Liver (tissue), 3 donors: ENCODE results near the gene KCTD16.

Experiments
- CTCF ChIP-seq: fragments of 150-350 bp; IDR thresholded peaks from 2 replicates; pipeline ENCODE4 v1.5.1; 2017; ENCODE audit warnings: improper control_type of control experiment, low read depth, low read length; ENCODE audit not compliant: missing input control
- FOXA1 ChIP-seq: IDR thresholded peaks from 2 replicates; pipeline ENCODE4 v1.6.1; 2016; ENCODE audit warnings: antibody characterized with exemption
- HNF4G ChIP-seq: IDR thresholded peaks from 2 replicates; pipeline ENCODE4 v1.6.1; 2016; ENCODE audit warnings: antibody characterized with exemption
- JUND ChIP-seq, 2 donors: IDR thresholded peaks; 2 replicates each; pipeline ENCODE4 v1.6.1; 2016; ENCODE audit warnings: antibody characterized with exemption in 2 of 2
- MAX ChIP-seq: IDR thresholded peaks from 2 replicates; pipeline ENCODE4 v1.6.1; 2016; ENCODE audit warnings: antibody characterized with exemption
- RAD21 ChIP-seq, 2 donors: IDR thresholded peaks; 2 replicates each; pipeline ENCODE4 v1.6.1; 2016; ENCODE audit warnings: antibody characterized with exemption in 2 of 2, mild to moderate bottlenecking in 2 of 2
- TAF1 ChIP-seq: conservative IDR thresholded peaks from 2 replicates; pipeline ENCODE4 v1.6.1; 2016; ENCODE audit warnings: antibody characterized with exemption, mild to moderate bottlenecking
- donor health status: healthy.
- donor health status: healthy.

- no peak for TF ChIP-seq CTCF
- TF ChIP-seq TAF1, result no peak
- TF ChIP-seq FOXA1, result no peak
- TF ChIP-seq JUND (IDR thresholded peaks at IDR 0.05), result no peak
- no peak for TF ChIP-seq MAX
- TF ChIP-seq RAD21 (IDR thresholded peaks at IDR 0.05), result no peak
- no peak for TF ChIP-seq HNF4G
Observed at GRCh38 chr5:144421411-144421810, 250.7 kb downstream of the KCTD16 start.
